COLO668 (cell line): ENCODE results near the gene SCYGR4.

Source experiments
- DNase-seq: peaks from one replicate; lab custom pipeline; 2025; ENCODE audit not compliant: unreplicated experiment; lab: John Stamatoyannopoulos, UW

Gene SCYGR4

DNA sequence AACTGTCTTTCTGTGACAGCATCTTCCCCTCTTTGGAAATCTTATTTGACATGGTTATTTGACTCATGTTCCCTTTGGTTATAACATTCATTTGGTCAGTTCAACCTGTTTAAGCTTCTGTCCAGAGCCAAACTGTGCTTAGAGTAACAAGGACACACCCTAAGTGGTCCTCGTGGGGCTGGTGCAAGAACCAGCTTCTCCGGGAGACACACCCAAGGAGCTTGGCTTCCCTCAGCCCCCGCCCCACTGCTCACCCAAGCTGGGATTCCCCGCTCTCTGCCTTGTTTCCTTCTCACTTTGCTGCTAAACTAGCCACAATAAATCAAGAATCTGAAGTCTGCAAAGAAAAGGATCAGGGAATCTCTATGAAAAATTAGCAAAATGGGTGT, 4.0 kb upstream of the SCYGR4 start:
- DNase-seq, result no peak

DNA sequence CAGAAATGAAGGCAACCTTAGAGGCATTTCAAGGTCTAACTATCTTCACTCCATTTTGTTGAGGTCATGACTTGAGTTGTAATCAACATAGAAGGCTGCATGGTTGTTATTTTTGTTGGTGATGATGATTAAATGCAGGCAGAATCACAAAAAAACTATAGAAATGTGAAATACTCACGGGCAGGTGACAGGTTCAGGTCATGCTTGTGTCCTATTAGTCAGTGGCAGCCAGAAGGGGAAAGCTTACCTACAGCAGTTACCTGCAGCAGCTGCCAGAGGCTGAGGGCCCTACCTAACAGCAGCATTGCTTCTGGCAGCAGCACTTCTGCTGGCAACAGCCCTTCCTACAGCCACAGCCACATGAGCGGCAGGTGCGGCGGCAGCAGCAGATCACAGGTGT, 3.1 kb upstream of the SCYGR4 start:
- DNase-seq, result no peak

- no peak for DNase-seq
Measured at GRCh38 chr2:227614740-227615139, 2.6 kb upstream of the SCYGR4 start, which contains the start of gene SCYGR3. Gene SCYGR3 (minus strand): TSS chr2:227614840. CDS start chr2:227614840, 0 bp downstream.

GRCh38 chr2:227615181-227615580, 2.1 kb upstream of the SCYGR4 start:
- DNase-seq, result no peak

GRCh38 chr2:227615906-227616305, 1.4 kb upstream of the SCYGR4 start:
- no peak for DNase-seq

DNA sequence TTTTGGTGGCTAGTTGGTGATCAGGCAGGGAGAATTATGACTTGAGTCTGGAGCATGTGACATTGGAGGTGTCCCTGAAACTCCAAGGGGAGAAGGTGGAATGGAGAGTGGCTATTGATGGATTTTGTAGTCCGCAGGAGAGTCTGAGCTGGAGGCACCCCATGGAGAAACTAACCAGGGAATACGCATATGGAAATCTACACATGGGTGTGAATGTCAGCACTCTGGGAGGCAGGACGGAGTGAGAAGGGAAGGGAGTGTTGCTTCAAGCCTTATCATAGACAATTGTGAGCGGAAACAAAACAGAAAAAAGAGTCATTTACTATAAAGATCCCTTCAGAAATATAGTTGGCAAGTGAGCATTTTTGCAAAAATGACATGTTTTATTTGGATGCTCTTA, 667 bp upstream of the SCYGR4 start:
- DNase-seq, result no peak

- no peak for DNase-seq
Measured at GRCh38 chr2:227623226-227623625, 5.9 kb downstream of the SCYGR4 start.

DNA sequence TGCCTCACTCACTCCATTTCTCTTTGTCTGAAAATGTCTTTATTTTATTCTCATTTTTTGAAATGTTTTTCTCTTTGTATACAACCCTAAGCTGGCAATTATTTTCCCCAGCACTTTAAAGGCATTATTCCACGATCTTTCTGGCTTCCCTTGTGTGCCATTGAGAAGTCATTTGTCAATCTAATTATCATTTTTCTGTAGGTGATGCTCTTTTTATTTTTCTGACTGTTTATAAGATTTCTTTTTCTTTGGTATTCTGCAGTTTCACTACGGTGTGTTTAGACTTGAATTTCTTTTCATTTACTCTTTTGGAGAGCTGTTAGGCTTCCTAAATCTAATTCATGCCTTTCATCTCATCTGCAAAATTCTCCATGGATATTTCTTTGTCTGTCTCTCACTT, 8.1 kb downstream of the SCYGR4 start:
- no peak for DNase-seq

- DNase-seq, result no peak
Measured at GRCh38 chr2:227626580-227627151, 9.4 kb downstream of the SCYGR4 start.

GRCh38 chr2:227627769-227628168, 10.5 kb downstream of the SCYGR4 start:
- no peak for DNase-seq

- DNase-seq, result no peak
Measured at GRCh38 chr2:227629435-227629834, 12.1 kb downstream of the SCYGR4 start.

- DNase-seq, result no peak
Measured at GRCh38 chr2:227630322-227630721, 13.0 kb downstream of the SCYGR4 start.

GRCh38 chr2:227632827-227633226, 15.5 kb downstream of the SCYGR4 start:
- no peak for DNase-seq

DNA sequence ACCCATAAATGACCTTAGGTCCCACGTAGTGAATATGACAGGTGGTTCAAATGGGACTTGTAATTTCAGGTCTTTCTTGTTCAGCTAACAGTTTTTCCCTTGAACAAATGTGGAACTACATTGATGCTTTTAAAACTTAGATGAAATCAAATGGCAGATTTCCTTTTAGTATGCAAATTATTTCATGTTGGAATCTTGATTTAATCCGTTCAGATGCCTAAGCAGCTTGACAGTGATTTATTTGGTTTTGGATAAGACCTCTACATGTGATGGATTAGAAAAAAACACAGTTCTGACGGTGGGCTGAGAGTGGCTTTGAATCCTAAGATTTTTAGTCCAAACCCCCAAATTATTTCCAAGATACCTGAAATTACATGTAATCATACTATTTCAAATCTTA, 16.9 kb downstream of the SCYGR4 start:
- no peak for DNase-seq

DNA sequence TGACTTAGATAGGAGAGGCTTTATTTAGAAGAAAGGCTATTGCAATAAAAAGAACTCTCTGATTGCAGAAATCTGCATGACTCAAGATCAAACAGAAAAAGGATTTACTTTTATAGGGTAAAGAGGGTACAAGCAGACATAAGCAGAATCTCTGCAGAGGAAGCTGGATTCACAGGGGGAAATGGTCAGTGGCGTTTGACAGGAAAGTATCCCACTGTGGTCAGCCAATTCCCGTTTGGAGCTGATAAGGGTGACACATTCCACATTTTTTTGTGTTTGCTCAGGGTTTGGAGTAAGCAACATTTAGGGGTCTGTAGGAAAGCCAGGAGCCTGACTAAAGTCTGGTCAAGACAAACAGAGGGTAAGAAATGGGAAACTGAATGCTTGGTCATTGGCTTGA, 25.4 kb downstream of the SCYGR4 start:
- no peak for DNase-seq

DNA sequence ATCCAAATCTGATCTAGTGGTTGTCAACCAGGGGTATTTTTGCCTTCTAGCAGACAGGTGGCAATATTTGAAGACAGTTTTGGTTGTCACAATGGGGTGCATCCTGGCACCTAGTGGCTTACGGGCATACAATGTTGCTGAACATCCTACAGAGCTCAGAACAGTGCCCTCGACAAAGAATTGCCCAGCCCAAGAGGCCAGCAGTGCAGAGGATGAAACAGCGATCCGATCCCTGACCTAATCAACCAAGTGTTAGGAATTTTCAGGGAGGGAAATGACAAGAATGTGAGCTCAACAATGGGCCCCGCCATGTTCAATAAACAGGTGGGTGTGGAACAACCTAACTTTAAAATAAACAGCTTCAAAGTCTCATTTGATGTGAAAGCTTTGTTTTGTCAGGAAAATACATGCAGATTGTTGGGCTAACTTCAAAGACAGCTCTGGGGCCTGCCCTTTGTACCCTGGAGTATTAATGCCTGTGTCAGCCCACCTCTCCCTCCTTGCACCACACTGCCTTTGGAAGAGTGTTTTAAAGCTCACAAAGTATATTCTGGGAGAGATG, 26.8 kb downstream of the SCYGR4 start:
- DNase-seq, result no peak

DNA sequence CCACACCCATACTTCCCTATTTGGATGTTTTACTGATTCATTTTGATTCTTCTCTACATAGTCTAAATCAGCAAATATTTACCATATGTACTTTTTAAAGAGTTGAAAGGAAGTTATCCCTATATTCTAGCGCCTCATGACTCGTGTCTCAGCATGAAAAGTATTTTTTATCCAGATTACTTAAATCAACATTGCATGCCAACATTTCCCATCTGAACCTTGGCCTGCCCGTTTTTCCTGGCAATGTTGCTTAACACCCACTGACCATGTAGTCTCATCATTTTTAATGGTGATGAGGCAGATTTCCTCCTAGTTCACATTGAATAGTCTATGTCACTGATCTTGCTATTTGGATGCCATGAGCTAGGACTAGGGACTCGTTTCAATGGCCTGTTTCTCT, 36.1 kb downstream of the SCYGR4 start:
- no peak for DNase-seq

DNA sequence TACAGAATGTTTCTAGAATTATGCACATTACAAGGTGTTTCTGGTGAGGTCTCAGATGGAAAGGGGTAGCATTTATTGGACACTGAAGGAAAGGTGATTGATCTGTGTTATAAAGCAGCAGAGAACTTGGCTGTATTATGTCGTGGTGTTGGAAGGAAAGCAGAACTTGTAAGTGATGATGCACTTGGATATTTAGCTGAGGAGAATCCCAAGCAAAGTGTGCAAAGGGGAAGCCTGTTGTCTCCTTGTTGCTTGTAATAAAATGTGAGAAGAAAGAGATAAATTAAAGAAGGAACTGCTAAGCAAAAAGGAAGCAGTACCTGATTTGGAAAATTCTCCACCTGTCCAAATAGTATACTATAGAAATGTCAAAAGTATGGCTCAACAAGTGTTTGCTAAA, 37.1 kb downstream of the SCYGR4 start:
- no peak for DNase-seq

GRCh38 chr2:227655454-227655853, 38.2 kb downstream of the SCYGR4 start:
- no peak for DNase-seq

- no peak for DNase-seq
Measured at GRCh38 chr2:227657199-227657845, 40.0 kb downstream of the SCYGR4 start.

- no peak for DNase-seq
Measured at GRCh38 chr2:227661025-227661649, 43.8 kb downstream of the SCYGR4 start.

- no peak for DNase-seq
Measured at GRCh38 chr2:227661827-227662226, 44.5 kb downstream of the SCYGR4 start.
